HG02973 (cell line): Measurements from ENCODE around the gene POGLUT2.

ENCODE experiments used
- ATAC-seq: cut with Tn5 transposase; IDR thresholded peaks from one replicate; pipeline ENCODE4 v1.9.1; 2021; ENCODE audit warnings: moderate library complexity; ENCODE audit not compliant: unreplicated experiment

Gene POGLUT2

GRCh38 chr13:102770435-102770834 lies 28.3 kb downstream of the POGLUT2 start:
- ATAC-seq = no peak

GRCh38 chr13:102769679-102770078 lies 29.1 kb downstream of the POGLUT2 start:
- ATAC-seq = no peak

- no peak for ATAC-seq
These were observed 29.9 kb downstream of the POGLUT2 start for GRCh38 chr13:102768909-102769308.

GRCh38 chr13:102763741-102764140 lies 35.0 kb downstream of the POGLUT2 start:
- no peak for ATAC-seq

- ATAC-seq = no peak
These were observed 37.7 kb downstream of the POGLUT2 start for GRCh38 chr13:102761071-102761470.

GRCh38 chr13:102758842-102759241 lies 39.9 kb downstream of the POGLUT2 start:
- ATAC-seq = no peak

GRCh38 chr13:102757006-102757405 lies 41.8 kb downstream of the POGLUT2 start:
- no peak for ATAC-seq

- ATAC-seq = no peak
These were observed 46.9 kb downstream of the POGLUT2 start for GRCh38 chr13:102751886-102752285.

- ATAC-seq = no peak
These were observed 56.3 kb downstream of the POGLUT2 start for GRCh38 chr13:102742506-102742905.

- no peak for ATAC-seq
These were observed 56.7 kb downstream of the POGLUT2 start for GRCh38 chr13:102742101-102742500.
